Tibial nerve (tissue), 4 donors: ENCODE results near the gene KRTAP20-3. TPM values are rescaled to one million over a fixed set of nuclear protein-coding genes. Genes with fewer than 3 reads are reported as not detected.

Experiments used
- DNase-seq, 2 donors: peaks; one replicate each; pipeline ENCODE4 v3.0.0-alpha.2; 2019; ENCODE audit warnings: low spot score in 2 of 2
- H3K27ac ChIP-seq, 4 donors: fragments of 200-600 bp; sonication (generic) in 3 of 4; one replicate each; pipeline ENCODE4 v1.5.1; 2017 to 2019; ENCODE audit warnings: mild to moderate bottlenecking in 1 of 4
- H3K27me3 ChIP-seq, 2 donors: fragments of 200-600 bp; sonication (generic) in 1 of 2; one replicate each; pipeline versions ENCODE4 v1.5.1 to v1.6.0; 2017 to 2019
- H3K36me3 ChIP-seq, 3 donors: fragments of 200-600 bp; sonication (generic); one replicate each; pipeline ENCODE4 v1.5.1; 2018 to 2019
- H3K4me1 ChIP-seq, 4 donors: fragments of 200-600 bp; sonication (generic) in 3 of 4; one replicate each; pipeline ENCODE4 v1.5.1; 2017 to 2019
- H3K4me3 ChIP-seq, 4 donors: fragments of 200-600 bp; sonication (generic) in 3 of 4; one replicate each; pipeline ENCODE4 v1.5.1; 2017 to 2019; ENCODE audit warnings: mild to moderate bottlenecking in 1 of 4, moderate library complexity in 1 of 4
- H3K9me3 ChIP-seq, 4 donors: fragments of 200-600 bp; sonication (generic) in 3 of 4; one replicate each; pipeline ENCODE4 v1.5.1; 2017 to 2019
- EP300 ChIP-seq, 2 donors: sonication (generic); formaldehyde crosslinking; IDR thresholded peaks; one replicate each; pipeline ENCODE4 v1.6.1; 2017; ENCODE audit warnings: antibody characterized with exemption in 2 of 2, mild to moderate bottlenecking in 1 of 2
- POLR2A ChIP-seq, 2 donors: fragments of 450-650 bp; IDR thresholded peaks; one replicate each; pipeline ENCODE4 v1.6.1; 2017; ENCODE audit warnings: antibody characterized with exemption in 2 of 2, mild to moderate bottlenecking in 2 of 2, moderate library complexity in 2 of 2
- WGBS, 2 donors: methylation state at CpG; one replicate each; pipeline ENCODE4 v1.1.5; 2018; 5-methylcytosine and 5-hydroxymethylcytosine counted together
- total RNA-seq, 4 donors: library from RNA; depleted of rRNA; stranded (reverse); fragments of >200 nt; gene quantifications; one replicate each; pipeline ENCODE4 v1.1.0, GENCODE V29; 2016
- TF ChIP-seq, protein P1 (sequence below), 5 experiments: fragments of 200-600 bp in 3 of 5; fragments of 450-650 bp in 2 of 5; sonication (generic) in 3 of 5; IDR thresholded peaks; one replicate each; pipeline ENCODE4 v1.5.1; 2016 to 2019; ENCODE audit warnings: antibody characterized with exemption in 5 of 5, mild to moderate bottlenecking in 3 of 5, moderate library complexity in 2 of 5

The KRTAP20-3 gene
- total RNA-seq, 4 donors from 2014 or later = not detected

DNA sequence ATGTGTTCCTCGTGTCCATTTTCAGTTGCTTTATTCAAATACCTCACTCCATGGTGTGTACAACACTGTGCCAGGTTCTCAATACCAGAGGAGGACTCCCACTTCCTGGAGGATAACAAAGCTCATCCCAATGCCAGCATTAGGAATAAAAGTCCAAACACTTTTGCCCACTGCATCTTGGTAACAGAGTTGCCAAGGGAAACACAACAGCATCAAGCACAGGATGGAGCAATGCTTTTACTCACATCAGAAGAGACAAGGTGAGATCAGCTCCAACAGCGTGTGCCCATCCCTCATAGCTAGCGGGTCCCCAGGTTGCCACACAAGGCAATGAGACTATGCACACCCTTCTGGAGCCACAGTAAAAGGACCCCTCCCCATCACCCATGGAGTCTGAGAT lies 19.3 kb upstream of the KRTAP20-3 start:
- no peak for DNase-seq
- no peaks in the 10 kb centered on the region for H3K36me3 ChIP-seq
- H3K4me3 ChIP-seq = no peak overlapping the region
- no peak overlapping the region for H3K27ac ChIP-seq
- H3K4me1 ChIP-seq = no peaks in the 10 kb centered on the region
- peaks cover 0 to 8% (median 0%) of the 10 kb centered on the region in 4 donors for H3K9me3 ChIP-seq
- 91 to 92% methylated on average over 3 of the region's 3 CpGs for WGBS, 2 donors
- no peaks in the 10 kb centered on the region for H3K27me3 ChIP-seq
- TF ChIP-seq POLR2A (IDR thresholded peaks at IDR 0.05) = no peak
- TF ChIP-seq, protein P1, sequence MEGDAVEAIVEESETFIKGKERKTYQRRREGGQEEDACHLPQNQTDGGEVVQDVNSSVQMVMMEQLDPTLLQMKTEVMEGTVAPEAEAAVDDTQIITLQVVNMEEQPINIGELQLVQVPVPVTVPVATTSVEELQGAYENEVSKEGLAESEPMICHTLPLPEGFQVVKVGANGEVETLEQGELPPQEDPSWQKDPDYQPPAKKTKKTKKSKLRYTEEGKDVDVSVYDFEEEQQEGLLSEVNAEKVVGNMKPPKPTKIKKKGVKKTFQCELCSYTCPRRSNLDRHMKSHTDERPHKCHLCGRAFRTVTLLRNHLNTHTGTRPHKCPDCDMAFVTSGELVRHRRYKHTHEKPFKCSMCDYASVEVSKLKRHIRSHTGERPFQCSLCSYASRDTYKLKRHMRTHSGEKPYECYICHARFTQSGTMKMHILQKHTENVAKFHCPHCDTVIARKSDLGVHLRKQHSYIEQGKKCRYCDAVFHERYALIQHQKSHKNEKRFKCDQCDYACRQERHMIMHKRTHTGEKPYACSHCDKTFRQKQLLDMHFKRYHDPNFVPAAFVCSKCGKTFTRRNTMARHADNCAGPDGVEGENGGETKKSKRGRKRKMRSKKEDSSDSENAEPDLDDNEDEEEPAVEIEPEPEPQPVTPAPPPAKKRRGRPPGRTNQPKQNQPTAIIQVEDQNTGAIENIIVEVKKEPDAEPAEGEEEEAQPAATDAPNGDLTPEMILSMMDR (IDR thresholded peaks at IDR 0.05) = no peak
- no peak for TF ChIP-seq EP300 (IDR thresholded peaks at IDR 0.05)

DNA sequence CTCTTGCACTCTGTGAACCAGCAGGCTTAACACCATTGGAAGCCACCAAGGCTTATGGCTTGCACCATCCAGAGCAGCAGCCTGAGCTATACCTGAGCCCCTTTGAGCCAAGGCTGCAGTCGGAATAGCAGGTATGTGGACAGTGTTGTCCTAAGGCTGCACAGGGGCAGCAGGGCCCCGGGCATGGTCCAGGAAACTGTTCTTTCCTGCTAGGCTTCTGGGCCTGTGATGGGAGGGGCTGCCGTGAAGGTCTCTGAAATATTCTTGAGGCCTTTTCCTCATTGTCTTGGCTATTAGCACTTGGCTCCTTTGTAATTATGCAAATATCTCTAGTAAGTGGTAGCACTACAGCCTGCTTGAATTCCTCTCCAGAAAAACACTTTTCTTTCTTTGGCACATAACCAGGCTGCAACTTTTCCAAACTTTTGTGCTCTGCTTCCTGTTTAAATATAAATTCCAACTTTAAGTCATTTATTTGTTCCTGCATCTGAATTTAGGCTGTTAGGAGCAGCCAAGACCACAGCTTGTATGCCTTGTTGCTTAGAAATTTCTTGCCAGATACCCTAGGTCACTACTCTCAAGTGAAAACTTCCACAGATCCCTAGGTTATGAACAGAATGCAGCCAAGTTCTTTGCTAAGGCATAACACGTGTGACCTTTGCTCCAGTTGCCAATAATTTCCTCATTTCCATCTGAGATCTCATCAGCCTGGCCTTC lies 17.1 kb upstream of the KRTAP20-3 start:
- TF ChIP-seq EP300 (IDR thresholded peaks at IDR 0.05) (no peak), POLR2A (IDR thresholded peaks at IDR 0.05) (no peak)
- TF ChIP-seq, protein P1 (IDR thresholded peaks at IDR 0.05) = no peak
- 65 to 77% methylated on average over 3 to 4 of the region's 4 CpGs for WGBS, 2 donors
- peak in 1 of 2 donors; percentile 16 for DNase-seq
- H3K4me1 ChIP-seq = no peaks in the 10 kb centered on the region
- H3K4me3 ChIP-seq = no peak overlapping the region
- no peaks in the 10 kb centered on the region for H3K36me3 ChIP-seq
- no peaks in the 10 kb centered on the region for H3K27me3 ChIP-seq
- no peak overlapping the region for H3K27ac ChIP-seq
- H3K9me3 ChIP-seq = peaks cover 0 to 8% (median 0%) of the 10 kb centered on the region in 4 donors

DNA sequence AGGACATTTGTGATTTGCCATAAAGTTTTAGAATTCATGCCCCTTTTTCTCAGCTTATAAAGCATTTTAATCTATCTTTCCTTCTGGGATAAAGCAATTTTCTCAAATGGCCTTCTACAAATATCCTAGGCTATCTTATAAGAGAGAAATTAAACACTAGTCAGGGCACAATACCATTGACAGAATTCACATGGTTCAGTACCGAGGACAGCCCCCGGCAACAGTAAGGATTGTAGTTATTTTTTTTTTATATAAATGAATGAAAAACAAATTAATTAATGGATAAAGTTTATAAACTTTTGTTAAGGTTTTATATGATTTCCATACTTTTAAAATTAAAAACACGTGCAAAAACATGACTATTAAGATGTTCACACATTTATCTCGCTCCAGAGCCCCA lies 14.6 kb upstream of the KRTAP20-3 start:
- Histone ChIP-seq H3K4me3 (no peak overlapping the region), H3K27me3 (no peaks in the 10 kb centered on the region), H3K4me1 (no peaks in the 10 kb centered on the region), H3K36me3 (no peaks in the 10 kb centered on the region), H3K9me3 (peaks cover 0 to 8% (median 0%) of the 10 kb centered on the region in 4 donors), H3K27ac (no peak overlapping the region)
- TF ChIP-seq, protein P1 (IDR thresholded peaks at IDR 0.05) = no peak
- TF ChIP-seq EP300 (IDR thresholded peaks at IDR 0.05) = no peak
- no peak for TF ChIP-seq POLR2A (IDR thresholded peaks at IDR 0.05)
- no peak for DNase-seq
- WGBS, 2 donors = 74 to 89% methylated on average over 4 of the region's 4 CpGs

DNA sequence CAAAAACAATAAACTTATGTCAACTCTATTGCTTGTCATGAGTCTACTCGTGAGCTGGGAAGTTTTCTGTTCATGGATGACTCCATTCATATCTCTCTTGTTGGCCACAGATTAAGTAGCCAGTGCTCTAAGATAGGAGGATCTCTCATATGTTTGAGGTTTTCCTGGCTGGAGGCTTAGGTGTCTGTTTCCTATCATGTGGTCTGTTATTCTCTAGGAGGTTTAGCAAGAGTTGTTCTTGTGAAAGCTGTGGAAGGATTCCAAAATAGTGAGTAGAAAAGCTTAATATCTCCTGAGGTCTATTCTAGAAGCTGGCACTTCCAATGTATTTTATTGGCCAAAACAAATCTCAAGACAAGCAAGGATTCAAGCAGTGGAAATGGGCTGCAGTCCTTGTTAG lies 13.5 kb upstream of the KRTAP20-3 start:
- Histone ChIP-seq H3K27me3 (no peaks in the 10 kb centered on the region), H3K9me3 (peaks cover 0 to 8% (median 0%) of the 10 kb centered on the region in 4 donors), H3K4me1 (no peaks in the 10 kb centered on the region), H3K4me3 (no peak overlapping the region), H3K27ac (no peak overlapping the region), H3K36me3 (no peaks in the 10 kb centered on the region)
- peak in 1 of 2 donors; percentile 15 for DNase-seq
- TF ChIP-seq POLR2A (IDR thresholded peaks at IDR 0.05) = no peak
- TF ChIP-seq, protein P1 (IDR thresholded peaks at IDR 0.05) = no peak
- no peak for TF ChIP-seq EP300 (IDR thresholded peaks at IDR 0.05)
- WGBS, 2 donors = 49 to 58% methylated on average over 1 of the region's 1 CpG

DNA sequence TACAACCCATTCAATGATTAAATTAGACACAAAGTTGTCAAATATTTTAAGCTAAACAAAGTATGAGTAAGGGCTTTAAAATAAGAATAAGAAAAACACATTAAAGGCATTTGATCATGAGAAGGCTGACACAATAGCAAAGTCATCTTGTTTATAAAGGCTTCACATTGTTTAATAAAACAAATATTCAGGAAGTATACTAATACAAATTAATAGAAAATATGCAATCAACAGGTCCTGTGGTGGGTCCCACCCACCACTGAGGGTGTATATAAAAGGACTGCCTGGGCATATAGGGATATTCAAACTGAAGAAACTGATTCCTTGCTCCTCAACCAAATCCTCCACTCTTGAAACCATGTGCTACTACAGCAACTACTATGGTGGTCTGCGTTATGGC lies 7.8 kb upstream of the KRTAP20-3 start, which contains the start of gene KRTAP20-2:
KRTAP20-2 (plus strand) TSS at position 301 of the 400 bp plus-strand sequence; CDS start at position 359, 58 bp downstream.
- DNase-seq = no peak
- no peak within 1 kb of the TSS for H3K27ac ChIP-seq
- H3K4me1 ChIP-seq = no peaks in the 10 kb centered on the region
- TF ChIP-seq POLR2A (IDR thresholded peaks at IDR 0.05) (no peak), EP300 (IDR thresholded peaks at IDR 0.05) (no peak)
- TF ChIP-seq, protein P1 (IDR thresholded peaks at IDR 0.05) = no peak
- H3K27me3 ChIP-seq = no peaks in the 10 kb centered on the region
- H3K9me3 ChIP-seq = no peaks in the 10 kb centered on the region
- WGBS, 2 donors = 94 to 100% methylated on average over 1 of the region's 1 CpG
- H3K4me3 ChIP-seq = no peak within 1 kb of the TSS
- H3K36me3 ChIP-seq = no peaks in the 10 kb centered on the region
